SU-DHL-6 (cell line): ENCODE results near the gene HTR1D.

Experiments used
- CTCF ChIP-seq: fragments of 200-600 bp; sonication (generic); IDR thresholded peaks from one replicate; pipeline ENCODE4 v1.5.1; 2017; ENCODE audit warnings: antibody characterized with exemption, mild to moderate bottlenecking, low read length, moderate library complexity; ENCODE audit not compliant: insufficient read depth, poor library complexity, severe bottlenecking
- EZH2phosphoT487 ChIP-seq: fragments of 200-600 bp; sonication (generic), shearing (Covaris generic); conservative IDR thresholded peaks from 2 replicates; pipeline ENCODE4 v1.6.1; 2018; ENCODE audit warnings: mild to moderate bottlenecking, antibody characterized with exemption, low read length, moderate library complexity, mixed read lengths

DNA sequence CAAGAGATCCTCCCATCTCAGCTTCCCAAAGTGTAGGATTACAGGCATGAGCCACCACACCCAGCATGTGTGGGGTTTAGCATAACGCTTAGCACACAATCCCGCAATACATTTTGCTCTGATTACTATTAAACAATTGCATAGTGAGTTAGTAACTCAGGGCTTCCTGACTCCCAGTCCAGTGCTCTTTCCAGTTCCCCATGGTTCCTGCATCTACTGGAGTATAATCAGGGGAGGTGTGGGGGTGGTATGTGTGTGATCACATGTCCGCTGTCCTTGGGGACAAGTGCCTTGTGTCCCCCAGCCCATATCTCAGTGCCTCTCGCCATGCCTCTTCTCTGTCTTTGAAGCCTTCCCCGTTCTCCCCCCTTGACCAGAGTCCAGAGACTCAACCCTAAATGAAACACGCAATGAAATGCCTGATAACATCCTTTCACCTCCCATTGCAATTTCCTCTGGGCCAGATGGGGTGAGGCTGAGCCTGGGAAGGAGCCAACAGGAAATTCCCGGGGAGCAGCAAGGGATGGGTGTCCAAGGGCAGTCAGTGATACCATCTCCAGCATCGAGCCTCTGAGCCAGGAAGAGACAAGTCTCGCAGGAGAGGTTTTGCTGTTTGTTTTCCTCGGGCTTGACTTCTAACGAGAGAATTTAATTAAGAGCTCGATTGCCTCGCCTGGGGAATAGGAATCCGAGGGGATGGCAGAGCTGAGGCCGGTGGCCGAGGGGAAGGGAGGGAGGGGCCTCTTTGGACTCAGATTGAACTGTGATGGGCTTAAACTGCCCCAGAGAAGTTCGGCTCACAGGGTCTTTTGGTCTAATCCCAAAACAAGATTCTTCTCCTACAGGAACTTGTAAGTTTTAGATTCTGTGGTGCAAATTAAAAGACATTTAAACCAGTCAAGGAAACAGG lies 7.7 kb upstream of the HTR1D start:
- no peak for TF ChIP-seq CTCF
- no peak for TF ChIP-seq EZH2phosphoT487
